Measurements from ENCODE around the gene ATP2B2.

DNA sequence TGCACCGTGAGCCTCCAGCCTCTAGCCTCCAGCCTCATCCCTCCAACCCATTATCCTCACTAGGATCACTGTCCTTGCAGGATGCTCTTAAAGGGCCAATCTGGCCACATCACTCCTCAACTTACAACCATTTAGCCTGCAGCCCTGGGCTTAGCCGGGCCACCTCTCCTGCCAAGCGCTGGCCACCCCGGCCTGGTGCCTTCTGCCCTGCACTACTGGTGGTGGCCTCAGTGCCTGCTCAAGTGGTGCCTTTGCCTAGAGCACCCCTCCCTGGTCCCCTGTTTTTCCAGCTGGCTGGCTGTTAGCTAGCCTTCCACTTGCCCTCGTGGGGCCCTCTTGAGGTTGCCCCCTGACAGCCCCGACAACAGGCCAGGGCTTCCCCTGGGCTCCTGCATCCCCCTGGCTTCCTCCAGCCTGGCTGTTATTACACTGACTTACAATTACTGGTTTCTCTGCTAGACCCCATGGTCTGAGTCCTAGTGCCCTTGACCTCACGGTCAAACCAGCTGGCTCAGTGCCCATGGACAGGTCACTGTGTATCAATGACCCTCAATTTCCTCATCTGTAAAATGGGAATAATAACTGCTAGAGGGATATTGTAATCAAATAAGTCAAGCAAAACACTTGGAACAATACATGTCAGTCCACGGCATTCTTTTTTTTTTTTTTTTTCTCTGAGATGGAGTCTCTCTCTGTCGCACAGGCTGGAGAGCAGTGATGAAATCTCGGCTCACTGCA lies 15.5 kb downstream of the ATP2B2 start:
- TF ChIP-seq, protein P1, sequence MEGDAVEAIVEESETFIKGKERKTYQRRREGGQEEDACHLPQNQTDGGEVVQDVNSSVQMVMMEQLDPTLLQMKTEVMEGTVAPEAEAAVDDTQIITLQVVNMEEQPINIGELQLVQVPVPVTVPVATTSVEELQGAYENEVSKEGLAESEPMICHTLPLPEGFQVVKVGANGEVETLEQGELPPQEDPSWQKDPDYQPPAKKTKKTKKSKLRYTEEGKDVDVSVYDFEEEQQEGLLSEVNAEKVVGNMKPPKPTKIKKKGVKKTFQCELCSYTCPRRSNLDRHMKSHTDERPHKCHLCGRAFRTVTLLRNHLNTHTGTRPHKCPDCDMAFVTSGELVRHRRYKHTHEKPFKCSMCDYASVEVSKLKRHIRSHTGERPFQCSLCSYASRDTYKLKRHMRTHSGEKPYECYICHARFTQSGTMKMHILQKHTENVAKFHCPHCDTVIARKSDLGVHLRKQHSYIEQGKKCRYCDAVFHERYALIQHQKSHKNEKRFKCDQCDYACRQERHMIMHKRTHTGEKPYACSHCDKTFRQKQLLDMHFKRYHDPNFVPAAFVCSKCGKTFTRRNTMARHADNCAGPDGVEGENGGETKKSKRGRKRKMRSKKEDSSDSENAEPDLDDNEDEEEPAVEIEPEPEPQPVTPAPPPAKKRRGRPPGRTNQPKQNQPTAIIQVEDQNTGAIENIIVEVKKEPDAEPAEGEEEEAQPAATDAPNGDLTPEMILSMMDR (IDR thresholded peaks at IDR 0.05; ENCODE audit: low read depth, low read length): no peak
- no peak for TF ChIP-seq POLR2A (IDR thresholded peaks at IDR 0.05; ENCODE audit: extremely low read depth, insufficient read length)
- TF ChIP-seq, protein P2, sequence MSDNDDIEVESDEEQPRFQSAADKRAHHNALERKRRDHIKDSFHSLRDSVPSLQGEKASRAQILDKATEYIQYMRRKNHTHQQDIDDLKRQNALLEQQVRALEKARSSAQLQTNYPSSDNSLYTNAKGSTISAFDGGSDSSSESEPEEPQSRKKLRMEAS (IDR thresholded peaks at IDR 0.05; ENCODE audit: low read depth, low read length): no peak
